Glomerular visceral epithelial cell (primary cell): ENCODE data around the gene IL13.

Experiments
- DNase-seq: peaks from one replicate; pipeline ENCODE4 v3.0.0-alpha.2; 2016; ENCODE audit errors: extremely low spot score

The IL13 gene

DNA sequence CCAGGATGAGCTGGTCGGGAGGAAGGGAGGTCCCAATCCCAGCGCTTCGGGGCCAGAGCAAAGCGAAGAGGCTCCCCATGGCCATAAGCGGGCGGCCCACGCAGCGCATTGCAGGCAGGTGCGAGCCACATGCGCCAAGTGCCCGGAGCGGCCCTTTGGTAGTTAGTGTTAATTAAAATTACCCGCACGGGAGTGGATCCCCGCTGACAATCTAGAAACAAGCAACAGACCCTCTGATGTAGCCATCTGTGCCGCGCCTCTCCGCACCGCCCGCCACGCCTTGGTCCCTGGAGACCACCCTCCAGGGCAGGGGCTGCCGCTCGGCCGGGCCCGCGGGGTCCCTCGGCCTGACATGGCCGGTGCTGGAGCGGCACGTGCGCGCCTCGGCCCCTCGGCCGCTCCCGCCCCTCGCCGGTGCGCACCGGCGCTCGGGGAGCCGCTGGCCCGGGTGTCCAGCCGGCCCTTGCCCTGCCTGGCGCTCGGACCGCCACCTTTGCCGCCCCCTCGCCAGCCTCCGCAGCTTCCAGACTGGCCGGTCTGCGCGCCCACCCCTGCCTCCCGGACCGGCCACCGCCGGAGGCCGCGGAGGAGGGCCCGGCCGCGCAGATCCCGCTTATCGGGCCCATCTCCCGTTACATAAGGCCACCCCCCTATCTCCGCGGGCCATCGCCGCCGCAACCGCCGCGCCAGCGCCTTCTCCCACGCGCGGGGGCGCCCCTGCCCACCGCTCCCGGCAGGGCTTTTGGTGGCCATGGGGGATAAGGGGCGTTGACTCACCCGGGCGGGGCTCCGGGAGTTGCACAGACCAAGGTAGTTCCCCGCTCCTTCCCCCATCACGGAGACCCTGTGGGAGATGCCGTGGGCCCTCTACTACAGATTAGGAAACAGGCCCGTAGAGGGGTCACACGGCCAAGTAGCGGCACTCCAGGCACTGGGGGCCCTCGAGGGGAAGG is 1.9 kb upstream of the IL13 start:
- DNase-seq = peak; percentile 23

- no peak for DNase-seq
These were observed 1.1 kb upstream of the IL13 start for GRCh38 chr5:132656774-132657355.

DNA sequence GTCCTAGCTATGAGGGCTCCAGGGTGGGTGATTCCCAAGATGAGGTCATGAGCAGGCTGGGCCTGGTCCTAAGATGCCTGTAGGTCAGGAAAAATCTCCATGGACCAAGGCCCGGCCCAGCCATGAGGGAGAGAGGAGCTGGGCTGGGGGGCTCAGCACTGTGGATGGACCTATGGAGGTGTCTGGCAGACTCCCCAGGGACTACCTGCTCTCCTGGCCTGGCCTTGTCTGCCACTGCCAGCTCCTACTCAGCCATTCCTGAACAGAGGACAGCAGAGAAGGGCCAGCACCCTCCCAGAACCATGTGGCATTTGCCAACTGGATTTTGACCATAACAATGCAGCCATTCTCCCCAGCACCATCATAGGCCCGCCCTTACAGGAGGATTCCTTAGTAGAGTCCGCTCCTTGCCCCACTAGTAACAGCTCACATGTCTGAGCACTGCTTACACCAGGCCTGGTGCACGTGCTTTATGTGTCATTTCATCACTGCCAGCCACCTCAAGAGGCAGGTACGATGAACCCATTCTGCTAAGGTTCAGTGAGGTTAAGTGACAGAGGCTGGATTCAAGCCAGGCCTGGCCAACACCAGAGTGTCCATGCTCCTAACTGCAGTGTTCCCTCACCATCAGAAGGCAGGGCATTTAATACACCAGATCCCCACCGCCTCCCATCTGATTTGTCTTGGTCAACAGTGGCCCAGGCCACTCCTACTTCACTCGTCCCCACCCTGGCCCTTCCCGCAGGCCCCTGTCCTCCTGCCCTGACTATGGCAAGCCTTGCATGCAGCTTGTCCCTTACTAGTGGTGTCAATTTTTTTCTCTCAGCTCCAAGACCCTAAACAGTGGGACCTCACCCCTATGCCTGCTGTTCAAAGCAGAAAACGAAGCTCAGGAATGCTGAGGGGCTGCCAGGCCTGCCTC is 669 bp downstream of the IL13 start:
- DNase-seq = no peak

GRCh38 chr5:132659598-132660493 is 1.9 kb downstream of the IL13 start:
- no peak for DNase-seq

GRCh38 chr5:132661231-132662003 is 3.4 kb downstream of the IL13 start:
- no peak for DNase-seq

DNA sequence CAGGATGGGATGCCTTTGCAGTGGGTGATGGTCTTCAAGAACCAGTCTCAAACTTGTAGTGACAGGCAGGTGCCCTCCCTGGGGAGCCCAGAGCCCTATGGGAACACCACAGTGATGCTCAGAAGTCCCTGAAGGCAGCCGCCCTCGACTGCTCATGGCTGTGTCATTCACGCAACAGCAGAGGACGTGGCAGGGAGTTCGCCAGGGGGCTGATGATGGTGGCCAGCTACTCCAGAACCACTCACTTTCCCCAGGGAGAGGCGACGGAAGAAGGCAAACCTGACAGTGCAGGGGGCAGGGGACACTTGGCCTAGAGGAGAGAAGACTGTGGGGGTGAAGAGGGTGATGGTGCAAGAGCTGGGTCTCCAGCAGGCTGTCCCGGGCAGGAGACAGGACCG is 4.0 kb downstream of the IL13 start:
- no peak for DNase-seq

DNA sequence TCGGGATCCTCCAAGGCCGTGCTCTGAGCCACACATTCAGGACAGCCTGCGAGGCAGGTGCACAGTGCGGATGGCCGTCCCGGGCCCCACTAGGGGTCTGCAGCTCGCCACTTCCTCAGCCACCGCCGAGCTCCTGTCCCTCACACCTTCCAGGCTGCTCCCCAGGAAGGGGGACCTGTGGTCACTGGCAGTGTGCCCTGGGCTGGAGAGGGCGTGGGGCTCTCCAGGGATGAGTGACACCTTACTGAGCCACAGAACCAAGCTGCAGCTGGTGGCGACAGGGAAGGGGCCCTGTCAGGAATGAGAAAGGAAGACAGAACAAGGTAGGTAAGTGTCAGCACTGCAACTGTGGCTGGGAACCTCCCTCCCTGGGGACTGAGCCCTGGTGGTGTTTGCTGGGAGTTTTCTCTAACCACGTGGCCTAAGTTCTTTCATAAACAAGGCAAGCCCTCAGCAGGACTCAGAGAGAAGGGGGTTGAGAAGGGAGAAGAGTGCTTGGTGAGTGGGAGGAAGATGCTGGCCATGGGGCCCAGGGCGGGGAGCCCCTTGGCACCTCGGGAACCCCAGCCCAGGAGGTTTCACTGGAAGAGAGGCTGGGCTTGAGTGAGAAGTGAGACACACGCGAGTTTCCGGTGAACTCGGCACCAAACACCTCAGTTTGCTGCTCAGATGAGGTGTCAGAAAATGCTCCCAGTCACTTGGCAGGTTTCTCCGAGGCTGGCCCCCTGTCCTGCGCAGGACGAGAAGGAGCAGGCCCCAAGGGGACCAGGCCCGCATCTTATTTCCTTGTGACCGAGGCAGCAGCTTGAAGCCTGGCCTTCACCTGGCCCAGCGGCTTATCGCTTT is 5.2 kb downstream of the IL13 start:
- no peak for DNase-seq

DNA sequence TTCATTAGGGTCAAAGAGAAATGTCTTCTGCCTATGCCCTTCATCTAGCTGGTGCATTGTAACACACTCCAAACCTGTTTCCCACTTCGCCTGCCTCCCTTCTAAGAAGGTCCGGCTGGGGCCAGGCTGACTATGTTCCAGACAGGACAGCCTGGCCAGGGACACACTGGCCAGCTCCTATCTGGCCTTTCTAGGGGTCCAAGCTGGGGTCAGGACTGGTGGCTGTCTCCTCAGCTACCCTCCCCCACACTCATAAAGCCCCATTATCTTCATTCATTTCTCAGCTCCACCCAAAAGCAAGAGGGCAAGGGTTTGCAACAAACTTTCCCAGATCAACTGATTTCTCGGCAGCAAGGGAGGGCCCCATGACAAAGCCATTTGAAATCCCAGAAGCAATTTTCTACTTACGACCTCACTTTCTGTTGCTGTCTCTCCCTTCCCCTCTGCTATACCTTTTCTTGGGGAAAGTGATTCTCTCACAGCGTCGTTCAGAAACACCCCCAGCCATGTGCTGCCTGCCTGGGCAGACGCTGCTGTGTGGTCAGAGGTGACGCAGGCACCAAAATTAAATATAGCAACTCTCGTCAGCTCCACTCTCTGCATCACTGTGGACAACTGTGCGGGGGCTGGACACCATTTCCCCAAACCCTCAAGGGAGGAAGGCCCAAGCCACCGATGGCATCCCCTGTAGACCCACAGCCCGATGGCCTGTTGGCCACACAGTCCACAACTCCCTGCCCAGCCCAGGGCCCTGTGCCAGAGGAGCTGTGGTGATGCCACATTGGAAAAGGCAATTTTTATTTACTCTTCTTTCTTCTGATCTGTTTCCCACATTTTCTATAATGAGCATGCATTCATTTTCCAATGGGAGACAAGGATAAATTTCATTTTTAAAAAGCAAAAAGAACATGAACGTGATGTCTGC is 6.1 kb downstream of the IL13 start:
- DNase-seq = no peak

GRCh38 chr5:132664696-132665209 is 6.8 kb downstream of the IL13 start:
- DNase-seq = no peak

DNA sequence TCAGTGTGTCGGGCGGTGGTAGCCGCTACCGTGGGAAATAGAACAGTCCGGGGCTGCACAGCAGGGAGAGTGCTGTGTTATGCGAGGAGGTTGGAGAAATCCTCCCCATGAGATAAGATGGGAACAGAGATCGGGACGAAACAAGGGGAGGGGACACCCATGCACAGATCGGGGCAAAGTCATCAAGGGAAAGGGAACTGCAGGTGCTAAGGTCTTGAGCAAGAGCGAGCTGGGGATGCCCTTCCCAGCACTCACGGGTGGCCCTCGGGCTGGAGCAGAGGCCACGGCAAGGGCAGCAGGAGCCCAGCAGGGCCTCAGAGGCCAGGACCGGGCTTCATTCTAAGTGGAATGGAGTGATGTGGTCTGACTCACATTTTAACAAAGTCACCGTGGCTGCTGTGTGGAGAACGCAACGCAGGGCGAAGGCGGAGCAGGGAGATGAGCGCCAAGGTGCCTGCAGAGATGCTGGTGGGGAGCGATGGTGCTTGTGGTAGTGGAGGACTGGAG is 7.7 kb downstream of the IL13 start:
- no peak for DNase-seq

DNA sequence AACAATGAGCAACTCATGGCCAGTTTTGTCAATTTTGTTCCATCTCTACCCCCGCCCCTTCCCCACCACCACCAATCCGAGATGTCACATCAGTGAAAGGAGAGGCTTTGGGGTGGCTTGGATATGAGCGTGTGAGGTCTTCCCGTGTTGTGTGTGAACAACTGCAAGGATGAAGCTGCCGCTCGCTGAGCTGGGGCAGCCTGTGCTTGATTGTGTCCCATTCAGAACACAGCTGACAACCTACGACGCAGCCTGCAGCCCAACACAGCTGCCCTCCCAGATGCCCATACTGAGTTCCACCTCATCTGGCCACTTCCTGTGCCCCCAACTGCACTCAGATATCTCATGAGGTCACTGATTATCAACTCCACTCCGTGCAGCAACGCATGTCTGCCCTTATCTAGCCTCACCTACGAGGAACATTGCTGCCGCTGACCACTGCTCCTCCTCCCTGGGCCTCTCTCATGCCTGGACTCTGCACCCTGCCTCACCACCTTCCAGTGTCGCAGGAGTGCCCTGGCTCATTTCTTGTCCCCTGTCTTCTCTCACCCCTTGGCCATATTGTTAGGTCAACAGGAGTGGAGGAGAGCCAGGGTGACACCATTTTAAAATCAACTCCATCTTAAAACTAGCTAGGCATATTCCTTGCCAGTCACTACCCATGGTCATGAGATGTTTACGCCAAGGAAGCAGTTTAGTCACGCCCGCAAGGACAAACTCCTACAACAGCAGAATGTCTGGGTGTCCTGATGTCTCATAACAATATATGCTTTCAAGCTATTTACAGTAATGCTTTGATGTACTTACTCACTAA is 8.5 kb downstream of the IL13 start:
- DNase-seq = no peak

DNA sequence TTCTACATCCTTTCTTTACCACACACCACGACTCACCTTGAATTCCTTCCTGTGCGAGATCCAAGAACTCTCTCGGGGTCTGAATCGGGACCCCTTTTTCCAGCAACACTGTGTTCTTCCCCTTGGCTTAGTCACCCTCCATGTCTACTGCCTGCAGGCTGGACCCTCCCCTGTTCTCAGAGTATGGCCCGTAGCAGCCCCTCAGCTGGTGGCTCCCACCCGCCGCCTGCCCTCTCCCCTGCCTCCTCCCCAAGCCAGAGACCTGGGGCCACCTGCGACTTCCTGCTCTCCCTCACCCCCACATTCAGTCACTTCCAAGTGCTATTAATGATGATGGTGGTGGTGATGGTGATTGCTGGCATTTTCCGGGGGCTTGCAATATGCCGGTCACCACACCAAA is 9.3 kb downstream of the IL13 start:
- no peak for DNase-seq

GRCh38 chr5:132667761-132668705 is 10.1 kb downstream of the IL13 start:
- no peak for DNase-seq

GRCh38 chr5:132668706-132669454 is 10.9 kb downstream of the IL13 start:
- DNase-seq = no peak

GRCh38 chr5:132669455-132669820 is 11.5 kb downstream of the IL13 start:
- no peak for DNase-seq
